Lower lobe of right lung (tissue), 2 donors: ENCODE data around the gene LRRC7. TPM values are rescaled to one million over a fixed set of nuclear protein-coding genes. Genes with fewer than 3 reads are reported as not detected.

Experiments used
- ATAC-seq, 2 donors: fragments of 200-7000 bp; cut with Tn5 transposase; one replicate each; pipeline ENCODE4 v1.9.1; 2020 to 2022; ENCODE audit warnings: mild to moderate bottlenecking in 2 of 2, moderate library complexity in 2 of 2
- DNase-seq: peaks from one replicate; pipeline ENCODE4 v3.0.0-alpha.2; 2020
- H3K27ac ChIP-seq: fragments of 200-600 bp; one replicate; pipeline ENCODE4 v1.8.0; 2022
- H3K27me3 ChIP-seq: fragments of 200-600 bp; one replicate; pipeline ENCODE4 v1.8.0; 2022; ENCODE audit warnings: low read depth
- H3K36me3 ChIP-seq: fragments of 200-600 bp; one replicate; pipeline ENCODE4 v1.8.0; 2022; ENCODE audit warnings: mild to moderate bottlenecking
- H3K4me1 ChIP-seq: fragments of 200-600 bp; one replicate; pipeline ENCODE4 v1.8.0; 2022
- H3K4me3 ChIP-seq: fragments of 200-600 bp; one replicate; pipeline ENCODE4 v1.8.0; 2022; ENCODE audit warnings: mild to moderate bottlenecking
- H3K9me3 ChIP-seq: fragments of 200-600 bp; one replicate; pipeline ENCODE4 v1.8.0; 2022
- CTCF ChIP-seq: fragments of 200-600 bp; IDR thresholded peaks from one replicate; pipeline ENCODE4 v1.8.0; 2022; ENCODE audit warnings: antibody characterized with exemption, mild to moderate bottlenecking
- intact Hi-C: fragments of 100-400 bp; cut with DNase I; formaldehyde crosslinking; loops from one replicate; pipeline ENCODE4 v1.11.0; 2022
- total RNA-seq: library from RNA; stranded (reverse); fragmentation: NEBNext Ultra II Directional; extraction: Animal tissue kit (Norgen Biotek cat#: 25700); gene quantifications from one replicate; pipeline ENCODE4 v1.2.1, GENCODE V29; 2021
- donor health status: DM: no; HTN: yes; CAD: no; lungs with severe emphysema.

LRRC7 gene
- total RNA-seq, 1 donor from 2014 or later = not detected

GRCh38 chr1:69888657-69889056, 320.9 kb downstream of the LRRC7 start:
- H3K36me3 ChIP-seq = no peaks in the 10 kb centered on the region
- no peaks in the 10 kb centered on the region for H3K4me1 ChIP-seq
- H3K27me3 ChIP-seq = no peaks in the 10 kb centered on the region
- intact Hi-C loops = no loop called here
- ATAC-seq (no peak), DNase-seq (no peak)
- no peak overlapping the region for H3K4me3 ChIP-seq
- peaks cover 8% of the 10 kb centered on the region for H3K9me3 ChIP-seq
- H3K27ac ChIP-seq = no peak overlapping the region
- no peak for TF ChIP-seq CTCF

- H3K4me3 ChIP-seq = no peak overlapping the region
- H3K27ac ChIP-seq = no peak overlapping the region
- TF ChIP-seq CTCF = no peak
- H3K27me3 ChIP-seq = no peaks in the 10 kb centered on the region
- DNase-seq = no peak
- H3K4me1 ChIP-seq = no peaks in the 10 kb centered on the region
- intact Hi-C loops = no loop called here
- H3K36me3 ChIP-seq = no peaks in the 10 kb centered on the region
- no peaks in the 10 kb centered on the region for H3K9me3 ChIP-seq
- ATAC-seq = no peak
Observed at GRCh38 chr1:69898403-69898947, 330.8 kb downstream of the LRRC7 start.

- Histone ChIP-seq H3K4me1 (peaks cover 11% of the 10 kb centered on the region), H3K9me3 (no peaks in the 10 kb centered on the region), H3K27me3 (no peaks in the 10 kb centered on the region), H3K36me3 (no peaks in the 10 kb centered on the region), H3K27ac (no peak overlapping the region), H3K4me3 (no peak overlapping the region)
- ATAC-seq (peak; percentile 45 to 65), DNase-seq (no peak)
- TF ChIP-seq CTCF = no peak
- intact Hi-C loops = no loop called here
Observed at GRCh38 chr1:69911301-69911801, 343.6 kb downstream of the LRRC7 start.

GRCh38 chr1:69913977-69914376, 346.3 kb downstream of the LRRC7 start:
- intact Hi-C loops = no loop called here

GRCh38 chr1:69914976-69915765, 347.4 kb downstream of the LRRC7 start:
- Histone ChIP-seq H3K36me3 (no peaks in the 10 kb centered on the region), H3K9me3 (no peaks in the 10 kb centered on the region), H3K4me1 (peaks cover 11% of the 10 kb centered on the region), H3K4me3 (no peak overlapping the region), H3K27ac (peak overlapping the region; percentile 25), H3K27me3 (no peaks in the 10 kb centered on the region)
- intact Hi-C loops = no loop called here
- TF ChIP-seq CTCF = no peak
- ATAC-seq (no peak), DNase-seq (no peak)

More at GRCh38 chr1:69913977-69914376, 346.3 kb downstream of the LRRC7 start:
- TF ChIP-seq CTCF = no peak
- DNase-seq = no peak
- H3K36me3 ChIP-seq = no peaks in the 10 kb centered on the region
- H3K27me3 ChIP-seq = no peaks in the 10 kb centered on the region
- no peak overlapping the region for H3K4me3 ChIP-seq
- no peaks in the 10 kb centered on the region for H3K9me3 ChIP-seq
- H3K4me1 ChIP-seq = peaks cover 11% of the 10 kb centered on the region
- no peak for ATAC-seq
- H3K27ac ChIP-seq = no peak overlapping the region
